ENCODE results near the gene LARP1. TPM values are rescaled to one million over a fixed set of nuclear protein-coding genes. Genes with fewer than 3 reads are reported as not detected.
A peak's percentile ranks its signal among the peaks of the same experiment; 100 is the strongest.

Gene LARP1
- total and polyA plus RNA-seq, 4 donors: 26.0 to 74.1 (median 32.6) TPM

DNA sequence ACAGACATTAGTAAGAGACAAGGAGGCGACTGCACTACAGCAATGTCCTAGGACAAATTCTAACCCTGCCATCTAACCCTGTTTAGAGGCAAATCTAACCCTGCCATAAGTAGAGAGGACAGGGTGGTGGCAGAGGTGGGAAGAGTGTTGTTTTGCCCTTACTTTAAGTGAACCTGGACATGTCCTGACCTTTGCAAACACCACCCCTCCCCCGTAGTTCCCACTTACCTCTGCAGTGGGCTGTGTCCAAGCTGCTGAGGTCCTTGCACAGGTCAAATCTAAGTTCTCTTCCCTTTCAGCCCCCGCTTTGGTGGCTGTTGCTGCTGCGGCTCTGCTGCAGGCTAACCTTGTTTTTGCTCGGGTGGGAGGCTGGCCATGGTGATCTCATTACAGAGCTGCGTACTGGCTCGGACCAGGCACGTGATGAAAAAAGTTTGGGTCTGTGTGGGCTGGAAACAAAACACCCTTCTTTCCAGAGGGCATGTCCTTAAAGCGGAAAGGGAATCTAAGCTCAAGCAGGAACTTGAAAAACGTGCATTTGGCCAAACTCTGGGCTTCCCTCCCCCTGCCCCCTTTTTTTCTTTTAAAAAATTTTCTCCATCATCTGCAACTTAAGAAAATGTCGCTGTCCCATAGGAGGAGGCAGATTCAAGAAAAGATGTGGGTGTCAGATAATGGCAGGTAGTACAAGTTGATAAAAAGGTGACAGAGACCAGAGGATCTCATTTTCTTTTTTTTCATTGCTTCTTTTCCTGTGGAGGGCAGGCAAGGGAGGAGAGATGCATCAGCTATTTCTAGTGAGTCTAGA is 95.3 kb downstream of the LARP1 start, which contains the start of gene FAXDC2:
Gene FAXDC2, minus strand, starts transcription at position 349 of the 808 bp plus-strand sequence. CDS start 12,425 bp downstream, outside the sequence.
- Histone ChIP-seq H3K9me3 (ENCODE audit: control insufficient read depth in 4 of 4, low read length in 3 of 4) (no peaks in the 10 kb centered on the region), H3K36me3 (ENCODE audit: control insufficient read depth in 4 of 4, insufficient read depth in 3 of 4, low read depth in 1 of 4, low read length in 3 of 4) (no peaks in the 10 kb centered on the region), H3K9ac (ENCODE audit: low read depth in 1 of 2, low read length in 2 of 2) (peak within 1 kb of the TSS; percentile 62 to 89), H3K27me3 (ENCODE audit: control insufficient read depth in 4 of 4, insufficient read depth in 4 of 4, low read length in 3 of 4) (no peaks in the 10 kb centered on the region), H3K4me1 (ENCODE audit: control insufficient read depth in 4 of 4, insufficient read depth in 4 of 4, low read length in 3 of 4) (peaks cover 0 to 17% (median 13%) of the 10 kb centered on the region in 4 donors), H3K27ac (ENCODE audit: low read depth in 1 of 2, low read length in 2 of 2) (peak within 1 kb of the TSS; percentile 70 to 81), H3K4me3 (ENCODE audit: low read depth in 1 of 3, low read length in 3 of 3) (peak within 1 kb of the TSS; percentile 37 to 65 (median 50))
- WGBS: 14% methylated on average over 11 of the region's 11 CpGs
- TF ChIP-seq, protein P1, sequence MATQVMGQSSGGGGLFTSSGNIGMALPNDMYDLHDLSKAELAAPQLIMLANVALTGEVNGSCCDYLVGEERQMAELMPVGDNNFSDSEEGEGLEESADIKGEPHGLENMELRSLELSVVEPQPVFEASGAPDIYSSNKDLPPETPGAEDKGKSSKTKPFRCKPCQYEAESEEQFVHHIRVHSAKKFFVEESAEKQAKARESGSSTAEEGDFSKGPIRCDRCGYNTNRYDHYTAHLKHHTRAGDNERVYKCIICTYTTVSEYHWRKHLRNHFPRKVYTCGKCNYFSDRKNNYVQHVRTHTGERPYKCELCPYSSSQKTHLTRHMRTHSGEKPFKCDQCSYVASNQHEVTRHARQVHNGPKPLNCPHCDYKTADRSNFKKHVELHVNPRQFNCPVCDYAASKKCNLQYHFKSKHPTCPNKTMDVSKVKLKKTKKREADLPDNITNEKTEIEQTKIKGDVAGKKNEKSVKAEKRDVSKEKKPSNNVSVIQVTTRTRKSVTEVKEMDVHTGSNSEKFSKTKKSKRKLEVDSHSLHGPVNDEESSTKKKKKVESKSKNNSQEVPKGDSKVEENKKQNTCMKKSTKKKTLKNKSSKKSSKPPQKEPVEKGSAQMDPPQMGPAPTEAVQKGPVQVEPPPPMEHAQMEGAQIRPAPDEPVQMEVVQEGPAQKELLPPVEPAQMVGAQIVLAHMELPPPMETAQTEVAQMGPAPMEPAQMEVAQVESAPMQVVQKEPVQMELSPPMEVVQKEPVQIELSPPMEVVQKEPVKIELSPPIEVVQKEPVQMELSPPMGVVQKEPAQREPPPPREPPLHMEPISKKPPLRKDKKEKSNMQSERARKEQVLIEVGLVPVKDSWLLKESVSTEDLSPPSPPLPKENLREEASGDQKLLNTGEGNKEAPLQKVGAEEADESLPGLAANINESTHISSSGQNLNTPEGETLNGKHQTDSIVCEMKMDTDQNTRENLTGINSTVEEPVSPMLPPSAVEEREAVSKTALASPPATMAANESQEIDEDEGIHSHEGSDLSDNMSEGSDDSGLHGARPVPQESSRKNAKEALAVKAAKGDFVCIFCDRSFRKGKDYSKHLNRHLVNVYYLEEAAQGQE (IDR thresholded peaks at IDR 0.05): peak; percentile 10
- TF ChIP-seq, protein P2, sequence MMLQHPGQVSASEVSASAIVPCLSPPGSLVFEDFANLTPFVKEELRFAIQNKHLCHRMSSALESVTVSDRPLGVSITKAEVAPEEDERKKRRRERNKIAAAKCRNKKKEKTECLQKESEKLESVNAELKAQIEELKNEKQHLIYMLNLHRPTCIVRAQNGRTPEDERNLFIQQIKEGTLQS (IDR thresholded peaks at IDR 0.05): no peak
- TF ChIP-seq RAD21 (IDR thresholded peaks at IDR 0.05) (no peak), FOXA2 (IDR thresholded peaks at IDR 0.05) (no peak), NR2F2 (IDR thresholded peaks at IDR 0.05) (peak; percentile 61), TAF1 (conservative IDR thresholded peaks at IDR 0.05) (no peak), EGR1 (IDR thresholded peaks at IDR 0.05; ENCODE audit: low read depth in 2 of 2) (peak in 1 of 2 donors; percentile 10), FOXA1 (IDR thresholded peaks at IDR 0.05) (no peak), GABPA (IDR thresholded peaks at IDR 0.05 in 1 of 2, conservative IDR thresholded peaks at IDR 0.05 in 1 of 2) (peak in 1 of 2 donors; percentile 45), HNF4A (conservative IDR thresholded peaks at IDR 0.05) (no peak), HNF4G (IDR thresholded peaks at IDR 0.05) (no peak), RXRA (IDR thresholded peaks at IDR 0.05) (peak; percentile 69 to 71), JUND (IDR thresholded peaks at IDR 0.05) (peak; percentile 27 to 65), SP1 (IDR thresholded peaks at IDR 0.05) (peak; percentile 68), YY1 (IDR thresholded peaks at IDR 0.05) (peak; percentile 57)
- TF ChIP-seq, protein P3, sequence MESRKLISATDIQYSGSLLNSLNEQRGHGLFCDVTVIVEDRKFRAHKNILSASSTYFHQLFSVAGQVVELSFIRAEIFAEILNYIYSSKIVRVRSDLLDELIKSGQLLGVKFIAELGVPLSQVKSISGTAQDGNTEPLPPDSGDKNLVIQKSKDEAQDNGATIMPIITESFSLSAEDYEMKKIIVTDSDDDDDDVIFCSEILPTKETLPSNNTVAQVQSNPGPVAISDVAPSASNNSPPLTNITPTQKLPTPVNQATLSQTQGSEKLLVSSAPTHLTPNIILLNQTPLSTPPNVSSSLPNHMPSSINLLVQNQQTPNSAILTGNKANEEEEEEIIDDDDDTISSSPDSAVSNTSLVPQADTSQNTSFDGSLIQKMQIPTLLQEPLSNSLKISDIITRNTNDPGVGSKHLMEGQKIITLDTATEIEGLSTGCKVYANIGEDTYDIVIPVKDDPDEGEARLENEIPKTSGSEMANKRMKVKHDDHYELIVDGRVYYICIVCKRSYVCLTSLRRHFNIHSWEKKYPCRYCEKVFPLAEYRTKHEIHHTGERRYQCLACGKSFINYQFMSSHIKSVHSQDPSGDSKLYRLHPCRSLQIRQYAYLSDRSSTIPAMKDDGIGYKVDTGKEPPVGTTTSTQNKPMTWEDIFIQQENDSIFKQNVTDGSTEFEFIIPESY (IDR thresholded peaks at IDR 0.05): no peak
- TF ChIP-seq, protein P4, sequence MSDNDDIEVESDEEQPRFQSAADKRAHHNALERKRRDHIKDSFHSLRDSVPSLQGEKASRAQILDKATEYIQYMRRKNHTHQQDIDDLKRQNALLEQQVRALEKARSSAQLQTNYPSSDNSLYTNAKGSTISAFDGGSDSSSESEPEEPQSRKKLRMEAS (IDR thresholded peaks at IDR 0.05): peak; percentile 27
- TF ChIP-seq, protein P5, sequence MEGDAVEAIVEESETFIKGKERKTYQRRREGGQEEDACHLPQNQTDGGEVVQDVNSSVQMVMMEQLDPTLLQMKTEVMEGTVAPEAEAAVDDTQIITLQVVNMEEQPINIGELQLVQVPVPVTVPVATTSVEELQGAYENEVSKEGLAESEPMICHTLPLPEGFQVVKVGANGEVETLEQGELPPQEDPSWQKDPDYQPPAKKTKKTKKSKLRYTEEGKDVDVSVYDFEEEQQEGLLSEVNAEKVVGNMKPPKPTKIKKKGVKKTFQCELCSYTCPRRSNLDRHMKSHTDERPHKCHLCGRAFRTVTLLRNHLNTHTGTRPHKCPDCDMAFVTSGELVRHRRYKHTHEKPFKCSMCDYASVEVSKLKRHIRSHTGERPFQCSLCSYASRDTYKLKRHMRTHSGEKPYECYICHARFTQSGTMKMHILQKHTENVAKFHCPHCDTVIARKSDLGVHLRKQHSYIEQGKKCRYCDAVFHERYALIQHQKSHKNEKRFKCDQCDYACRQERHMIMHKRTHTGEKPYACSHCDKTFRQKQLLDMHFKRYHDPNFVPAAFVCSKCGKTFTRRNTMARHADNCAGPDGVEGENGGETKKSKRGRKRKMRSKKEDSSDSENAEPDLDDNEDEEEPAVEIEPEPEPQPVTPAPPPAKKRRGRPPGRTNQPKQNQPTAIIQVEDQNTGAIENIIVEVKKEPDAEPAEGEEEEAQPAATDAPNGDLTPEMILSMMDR (IDR thresholded peaks at IDR 0.05; ENCODE audit: low read depth, low read length, missing input control): no peak
- peak; percentile 65 for DNase-seq (ENCODE audit: low spot score)

All from liver (tissue), 9 donors.